OCI-LY3 (cell line): Measurements from ENCODE around the gene ZC3H12D.

Source experiments
- CTCF ChIP-seq: fragments of 200-600, 300-600 bp; sonication (generic); IDR thresholded peaks from 2 replicates; pipeline ENCODE4 v1.5.1; 2014; ENCODE audit warnings: antibody characterized with exemption, low read length, low read depth
- EZH2phosphoT487 ChIP-seq: fragments of 200-600 bp; shearing (Covaris generic); IDR thresholded peaks from 2 replicates; pipeline ENCODE4 v1.6.1; 2018; ENCODE audit warnings: antibody characterized with exemption, mixed run types, low read depth

- TF ChIP-seq CTCF: no peak
- TF ChIP-seq EZH2phosphoT487: no peak
Observed at GRCh38 chr6:149440735-149441671, 43.8 kb downstream of the ZC3H12D start.
